ENCODE results near the gene TSLP.

The TSLP gene

DNA sequence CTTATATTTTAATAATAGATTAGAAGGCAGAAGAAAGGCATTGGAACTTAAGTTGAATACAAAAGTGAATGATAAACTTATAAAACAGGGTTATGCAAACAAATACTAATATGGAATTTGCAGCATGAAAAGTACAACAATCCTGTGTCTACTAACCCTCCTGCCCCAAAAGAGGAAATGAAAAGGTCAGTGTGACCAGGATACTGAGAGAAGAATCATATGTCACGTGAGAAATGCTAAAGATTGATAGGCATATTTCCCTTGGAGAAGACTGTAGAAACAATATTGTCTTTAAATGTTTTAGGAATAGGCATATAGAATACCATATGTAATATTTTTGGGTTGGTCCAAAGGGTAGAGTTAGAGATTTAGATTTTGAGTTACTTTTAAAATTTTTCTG is 24.5 kb downstream of the TSLP start:
- no peak for DNase-seq (ENCODE audit: low spot score)

DNA sequence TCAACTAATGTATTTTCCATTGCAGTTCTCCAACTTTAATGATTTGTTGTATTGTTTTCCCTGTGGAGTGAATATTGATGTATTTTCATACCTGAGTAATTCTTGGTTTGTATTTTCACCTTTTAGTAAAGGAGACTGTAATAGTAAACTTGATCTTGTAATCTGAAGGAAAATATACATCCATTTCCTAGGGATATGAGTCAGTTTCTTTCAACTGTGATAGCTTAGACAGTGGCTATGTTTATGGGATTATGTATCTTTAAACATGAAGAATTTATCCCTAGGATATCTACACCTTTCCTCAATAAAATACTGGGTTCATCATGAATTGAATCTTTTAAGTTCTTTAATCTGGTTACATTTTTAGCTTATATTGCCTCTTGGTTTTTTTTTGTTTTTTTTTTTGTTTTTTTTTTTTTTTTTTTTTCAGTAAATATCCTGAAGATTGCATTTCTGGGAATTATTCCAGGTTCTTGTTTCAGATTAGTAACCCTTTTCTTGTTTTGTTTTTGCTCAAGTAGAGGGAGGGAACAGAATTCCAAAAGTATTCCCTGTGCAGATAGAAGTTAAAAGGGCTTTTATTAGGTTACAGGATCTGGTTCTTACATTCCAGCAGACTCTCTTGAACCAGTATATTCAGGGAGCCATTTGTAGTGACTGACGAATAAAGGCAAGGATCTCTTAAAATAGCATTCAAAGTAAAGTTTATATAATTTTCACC is 27.7 kb downstream of the TSLP start:
- DNase-seq (ENCODE audit: low spot score): no peak

DNA sequence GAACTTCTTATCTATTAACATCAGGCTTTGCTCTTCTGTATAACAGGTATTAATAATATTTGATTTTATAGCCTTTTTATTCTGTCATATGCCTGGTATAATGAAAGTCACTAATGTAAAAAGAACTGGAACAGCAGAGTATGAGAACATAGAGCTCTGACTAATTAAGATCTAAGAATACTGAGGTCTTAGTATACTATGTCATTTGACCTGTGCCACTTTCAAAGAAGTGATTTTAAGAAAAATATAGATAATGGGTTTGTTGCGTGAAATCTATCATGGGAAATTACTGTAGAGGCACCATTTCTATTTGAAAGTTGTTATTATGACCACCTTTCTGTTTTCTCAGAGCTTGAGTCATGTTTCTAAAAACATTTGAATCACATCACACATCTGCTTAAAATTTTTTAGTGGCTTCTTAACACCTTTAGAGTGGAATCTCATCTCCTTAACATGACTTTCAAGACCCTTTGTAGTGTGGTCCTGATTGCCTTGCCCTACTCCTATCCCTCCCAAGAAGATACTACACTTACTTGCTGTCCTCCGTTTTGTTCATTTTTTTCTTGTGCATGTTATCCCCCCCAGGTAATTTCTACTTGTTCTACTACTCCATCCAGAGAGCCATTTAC is 34.9 kb downstream of the TSLP start:
- DNase-seq (ENCODE audit: low spot score): no peak

DNA sequence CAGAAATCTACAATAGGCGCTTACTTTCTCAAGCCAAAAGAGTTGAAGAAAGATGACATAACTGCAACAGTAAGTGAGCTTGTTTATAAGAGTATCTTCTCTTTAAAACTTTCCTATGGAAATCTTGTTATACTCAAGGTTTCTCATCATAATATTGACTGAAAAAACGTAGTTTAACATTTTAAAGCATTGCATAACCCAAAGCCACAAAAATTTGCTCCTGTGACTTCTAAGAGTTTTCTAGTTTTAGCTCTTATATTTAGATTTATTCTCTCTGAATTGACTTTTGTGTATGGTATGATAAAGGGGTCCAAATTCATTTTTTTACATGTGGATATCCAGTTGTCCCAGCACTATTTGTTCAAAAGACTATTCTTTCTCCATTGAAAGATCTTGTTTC is 35.9 kb downstream of the TSLP start:
- DNase-seq (ENCODE audit: low spot score): no peak

DNA sequence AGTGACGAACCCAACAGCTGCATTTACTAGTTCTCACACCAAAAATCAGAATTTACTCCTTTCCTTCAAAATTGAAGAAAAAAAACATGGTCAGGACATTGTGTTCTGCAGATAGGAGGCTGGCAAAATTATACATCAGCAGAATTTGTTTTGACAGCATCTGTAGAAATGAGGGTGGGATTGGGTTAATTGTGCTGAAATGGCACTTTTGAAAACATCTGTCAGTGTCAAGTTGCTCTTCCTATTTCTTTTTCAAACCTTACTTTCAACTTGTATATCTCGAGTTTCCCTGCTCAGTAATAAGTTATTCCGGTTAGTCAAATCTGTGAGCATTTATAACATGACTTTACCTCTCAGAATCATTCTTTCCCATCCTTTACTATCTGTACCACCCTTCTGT is 40.4 kb downstream of the TSLP start:
- DNase-seq (ENCODE audit: low spot score): no peak

DNA sequence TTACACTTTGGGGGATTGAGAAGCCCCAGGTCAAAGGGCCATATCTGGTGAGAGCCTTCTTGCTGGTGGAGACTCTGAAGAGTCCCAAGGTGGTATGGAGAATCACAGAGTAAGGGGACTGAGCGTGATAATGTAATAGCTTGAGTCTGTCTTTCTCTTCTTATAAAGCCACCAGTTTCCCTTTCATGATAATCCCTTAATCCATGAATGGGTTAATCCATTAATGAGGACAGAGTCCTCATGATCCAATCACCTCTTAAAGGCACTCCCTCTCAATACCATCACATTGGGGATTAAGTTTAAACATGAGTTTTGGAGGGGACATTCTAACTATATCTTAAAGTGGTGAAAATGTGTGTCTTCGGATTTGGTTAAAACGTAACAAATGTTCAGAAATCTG is 42.2 kb downstream of the TSLP start:
- DNase-seq (ENCODE audit: low spot score): no peak

DNA sequence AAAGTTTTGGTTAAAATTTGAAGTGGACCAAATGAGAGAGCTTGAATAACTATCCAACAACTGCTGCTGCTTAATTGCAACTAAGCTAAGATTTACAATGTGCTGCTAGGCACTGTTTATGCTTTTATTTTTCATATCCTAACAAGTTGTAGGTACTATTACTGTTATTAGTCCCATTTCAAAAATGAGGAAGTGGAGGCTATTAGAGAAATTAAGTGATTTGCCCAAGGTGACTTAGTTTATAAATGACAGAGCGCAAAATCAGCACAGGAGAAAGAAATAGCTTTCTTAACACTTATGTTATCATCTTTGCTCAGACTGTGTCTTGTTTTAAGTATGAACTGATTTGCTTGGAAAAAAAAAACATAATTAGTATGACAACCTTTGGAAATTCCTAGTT is 43.7 kb downstream of the TSLP start:
- DNase-seq (ENCODE audit: low spot score): no peak

DNA sequence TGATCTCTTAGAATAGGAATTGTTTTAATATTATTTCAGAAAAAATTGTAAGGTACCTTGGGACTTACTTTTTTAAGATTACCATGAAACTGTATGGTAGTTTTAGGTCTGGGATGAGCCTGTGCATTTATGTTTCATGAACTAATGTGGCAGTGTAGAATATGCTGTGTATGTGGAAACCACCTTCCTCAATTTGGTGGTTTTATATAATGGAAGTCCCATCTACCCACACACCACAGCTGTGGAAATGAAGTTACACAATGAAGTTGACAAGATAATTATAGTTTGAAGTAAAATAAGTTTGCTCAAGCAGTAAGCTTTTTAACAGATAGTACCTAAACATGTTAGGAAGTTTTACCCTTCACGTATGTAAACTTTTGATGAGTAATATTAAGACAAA is 45.0 kb downstream of the TSLP start:
- no peak for DNase-seq (ENCODE audit: low spot score)

DNA sequence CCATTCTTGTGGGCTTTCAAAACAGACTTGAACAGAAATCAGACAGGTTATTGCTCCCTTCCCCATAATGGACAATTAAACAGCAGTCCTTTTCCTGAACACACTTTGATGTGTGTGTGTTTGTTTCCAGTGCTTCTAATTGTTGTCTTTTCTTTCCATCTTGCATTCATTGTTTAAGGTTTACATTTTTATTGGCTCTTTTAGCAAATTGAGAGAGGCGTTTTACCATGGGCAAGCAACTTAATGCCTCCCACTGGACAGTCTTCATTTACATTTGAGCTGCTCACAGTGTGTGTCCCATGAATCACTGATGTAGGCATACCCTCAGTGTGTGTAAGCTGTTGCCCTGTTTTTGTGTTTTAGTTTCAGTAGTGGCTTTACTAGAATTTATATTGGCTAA is 45.6 kb downstream of the TSLP start:
- no peak for DNase-seq (ENCODE audit: low spot score)

DNA sequence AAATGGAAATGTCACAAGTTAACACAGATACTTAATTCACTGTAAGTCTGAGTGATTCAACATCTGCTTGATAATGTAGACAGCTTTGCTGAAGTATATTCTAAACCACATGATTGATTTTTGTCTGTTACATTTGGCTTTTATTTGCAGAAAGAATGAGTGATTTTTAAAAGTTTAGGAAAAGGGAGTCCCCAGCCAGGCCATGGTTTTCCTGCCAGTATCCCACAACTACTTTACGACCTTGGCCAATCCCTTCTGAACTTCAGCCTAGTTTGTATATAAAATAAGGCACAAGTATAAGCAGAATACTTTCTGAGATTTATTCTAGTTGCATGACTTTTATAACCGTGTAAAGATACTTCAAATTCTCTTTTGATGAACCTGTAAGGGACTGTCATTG is 47.7 kb downstream of the TSLP start:
- DNase-seq (ENCODE audit: low spot score): no peak

DNA sequence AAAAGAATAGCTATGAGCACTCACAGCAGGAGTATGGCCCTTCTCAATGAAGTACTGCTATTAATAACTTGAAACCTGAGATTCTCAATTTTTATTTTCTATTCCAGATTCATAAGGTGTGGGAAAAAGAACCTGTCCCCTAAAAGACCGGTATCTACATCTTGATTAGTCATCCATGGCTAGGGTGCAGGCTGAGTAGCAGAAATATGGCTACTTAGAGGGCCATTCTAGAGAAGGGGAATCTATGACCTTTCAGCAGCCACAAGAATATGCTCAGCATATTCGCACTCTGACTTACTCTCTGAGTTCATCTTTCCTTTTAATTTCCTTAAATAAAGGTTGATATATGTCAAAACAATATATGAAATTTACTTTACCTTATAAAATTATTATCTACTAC is 48.3 kb downstream of the TSLP start:
- no peak for DNase-seq (ENCODE audit: low spot score)

DNA sequence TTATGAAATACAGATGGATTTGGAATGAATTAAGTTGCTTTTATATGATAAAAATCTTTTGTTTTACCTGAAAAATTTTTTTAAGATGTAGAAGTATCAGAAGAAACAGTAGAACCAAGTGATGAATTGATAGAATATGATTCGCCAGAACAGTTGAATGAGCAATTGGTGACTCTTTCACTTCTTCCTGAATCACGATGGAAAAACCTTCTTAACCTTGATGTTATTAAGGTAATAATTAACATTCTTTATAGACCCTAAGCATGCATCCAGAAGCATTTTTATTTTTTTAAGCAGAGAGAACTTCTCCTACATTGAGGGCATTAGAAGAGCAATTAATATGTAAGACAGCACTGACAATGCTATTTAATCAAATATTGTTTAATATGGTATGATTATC is 49.4 kb downstream of the TSLP start:
- no peak for DNase-seq (ENCODE audit: low spot score)

DNA sequence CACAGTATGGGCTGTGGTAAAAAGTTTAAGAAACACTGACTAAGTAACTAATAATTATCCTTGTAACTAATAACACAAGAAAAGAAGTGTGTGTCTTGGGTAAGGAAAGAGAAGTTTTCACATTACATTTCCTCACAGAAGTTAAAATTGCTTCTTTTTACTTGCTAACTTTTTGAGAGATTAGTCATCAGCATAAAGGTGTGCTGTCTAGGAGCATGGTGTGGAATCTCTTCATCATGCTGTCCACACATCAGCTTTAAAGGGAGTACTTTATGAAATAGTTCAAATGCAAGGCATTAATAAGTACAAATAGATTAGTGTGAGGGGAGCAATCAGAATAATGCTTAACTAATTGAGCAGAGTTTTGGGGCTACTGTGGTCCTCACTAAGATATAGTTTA is 50.4 kb downstream of the TSLP start:
- DNase-seq (ENCODE audit: low spot score): no peak

DNA sequence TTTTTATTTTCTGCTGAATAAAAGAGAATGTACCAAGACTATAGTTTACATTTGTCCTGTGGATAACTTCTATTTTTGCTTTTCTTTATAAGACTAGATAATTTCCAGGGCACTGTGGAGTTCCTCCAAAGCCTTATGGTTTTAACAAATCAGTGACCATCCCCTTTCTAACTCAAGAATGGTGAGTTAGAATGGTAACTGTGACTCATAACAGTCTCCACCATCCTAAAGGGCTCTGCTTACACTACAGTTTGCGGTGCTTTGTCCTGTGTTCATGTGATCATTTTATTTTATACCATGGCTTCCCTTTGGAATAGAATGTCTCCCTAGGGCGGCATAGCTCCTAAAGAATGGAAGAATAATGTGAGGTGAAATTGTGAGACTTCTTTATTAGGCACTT is 50.9 kb downstream of the TSLP start:
- DNase-seq (ENCODE audit: low spot score): no peak

DNA sequence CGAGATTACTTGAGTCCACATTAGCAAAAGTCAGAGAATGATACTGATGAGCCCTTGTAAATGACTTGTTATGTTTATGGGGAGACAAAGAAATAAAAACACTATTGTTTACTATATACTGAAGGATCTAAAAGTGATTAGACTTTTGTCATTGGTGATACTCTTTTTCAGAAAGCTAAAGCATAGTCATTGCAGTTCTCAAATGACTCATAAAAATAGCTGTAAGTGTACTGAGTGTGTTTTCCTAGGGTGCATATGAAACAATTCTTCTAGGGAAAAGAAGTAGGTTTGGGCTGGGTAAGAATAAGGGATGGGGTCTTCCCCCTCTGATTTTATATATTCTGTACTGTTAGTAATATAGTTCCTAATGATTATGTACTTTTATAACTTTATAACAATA is 53.3 kb downstream of the TSLP start:
- DNase-seq (ENCODE audit: low spot score): no peak

DNA sequence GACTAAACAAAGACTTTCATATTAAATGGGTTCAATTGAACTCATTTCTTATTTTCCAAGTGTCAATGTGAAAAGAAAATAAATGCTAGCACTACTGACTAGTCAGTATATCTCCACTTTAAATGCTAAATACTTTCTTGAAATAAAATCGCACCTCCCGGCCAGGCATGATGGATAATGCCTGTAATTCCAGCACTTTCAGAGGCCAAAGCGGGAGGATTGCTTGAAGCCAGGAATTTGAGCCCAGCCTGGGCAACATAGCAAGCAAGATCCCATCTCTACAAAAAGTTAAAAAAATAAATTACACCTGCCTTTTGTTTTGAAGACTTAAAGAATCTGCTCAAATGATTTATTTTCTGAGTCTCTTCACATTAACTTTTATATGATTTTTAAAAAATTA is 55.4 kb downstream of the TSLP start:
- no peak for DNase-seq (ENCODE audit: low spot score)
